Measurements from ENCODE around the gene C1orf174. TPM values are rescaled to one million over a fixed set of nuclear protein-coding genes. Genes with fewer than 3 reads are reported as not detected.
A peak's percentile ranks its signal among the peaks of the same experiment; 100 is the strongest.

C1orf174 gene
- total and polyA plus RNA-seq, 2 of the 13 experiments (the other 11 are each of a cell fraction or from before 2014, with no cell fraction given): 21.6 to 31.4 TPM

- TF ChIP-seq, protein P1, sequence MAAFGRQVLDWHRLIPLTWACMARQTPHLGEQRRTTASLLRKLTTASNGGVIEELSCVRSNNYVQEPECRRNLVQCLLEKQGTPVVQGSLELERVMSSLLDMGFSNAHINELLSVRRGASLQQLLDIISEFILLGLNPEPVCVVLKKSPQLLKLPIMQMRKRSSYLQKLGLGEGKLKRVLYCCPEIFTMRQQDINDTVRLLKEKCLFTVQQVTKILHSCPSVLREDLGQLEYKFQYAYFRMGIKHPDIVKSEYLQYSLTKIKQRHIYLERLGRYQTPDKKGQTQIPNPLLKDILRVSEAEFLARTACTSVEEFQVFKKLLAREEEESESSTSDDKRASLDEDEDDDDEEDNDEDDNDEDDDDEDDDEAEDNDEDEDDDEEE (CRISPR knock-in tag; IDR thresholded peaks at IDR 0.05): peak; percentile 80; the same call in 1 of the 2 replicates
- TF ChIP-seq MEF2D (CRISPR knock-in tag; IDR thresholded peaks at IDR 0.05) (no peak), TFE3 (CRISPR knock-in tag; IDR thresholded peaks at IDR 0.05) (no peak), ZNF33B (CRISPR knock-in tag; IDR thresholded peaks at IDR 0.05) (0 out of 2 replicates have a peak, but pooled peaks have one; percentile 23), ZFY (CRISPR knock-in tag; IDR thresholded peaks at IDR 0.05) (peak; percentile 87), CAMTA2 (CRISPR knock-in tag; IDR thresholded peaks at IDR 0.05; ENCODE audit: borderline replicate concordance) (no peak), ZNF501 (CRISPR knock-in tag; IDR thresholded peaks at IDR 0.05) (no peak), JUN (CRISPR knock-in tag; IDR thresholded peaks at IDR 0.05) (no peak), TSC22D2 (CRISPR knock-in tag; IDR thresholded peaks at IDR 0.05; ENCODE audit: borderline replicate concordance) (no peak), SOX13 (IDR thresholded peaks at IDR 0.05) (0 out of 2 replicates have a peak, but pooled peaks have one; percentile 4), SOX13 (CRISPR knock-in tag; conservative IDR thresholded peaks at IDR 0.05 in 1 of 2, IDR thresholded peaks at IDR 0.05 in 1 of 2) (no peak), MED8 (CRISPR knock-in tag; IDR thresholded peaks at IDR 0.05; ENCODE audit: insufficient replicate concordance) (peak; percentile 13), ARNTL (CRISPR knock-in tag; IDR thresholded peaks at IDR 0.05) (0 out of 2 replicates have a peak, but pooled peaks have one; percentile 24), HIVEP1 (CRISPR knock-in tag; IDR thresholded peaks at IDR 0.05) (peak; percentile 24; the same call in 1 of the 2 replicates), CBX1 (IDR thresholded peaks at IDR 0.05; ENCODE audit: low read depth) (peak; percentile 46), LCORL (IDR thresholded peaks at IDR 0.05) (no peak), LCORL (CRISPR knock-in tag; IDR thresholded peaks at IDR 0.05) (peak; percentile 30; the same call in 1 of the 2 replicates), THAP8 (CRISPR knock-in tag; IDR thresholded peaks at IDR 0.05; ENCODE audit: borderline replicate concordance) (peak; percentile 26; the same call in 1 of the 2 replicates), DNMT1 (CRISPR knock-in tag; IDR thresholded peaks at IDR 0.05) (no peak), ZNF841 (CRISPR knock-in tag; IDR thresholded peaks at IDR 0.05; ENCODE audit: borderline replicate concordance) (no peak), MXD1 (CRISPR knock-in tag; IDR thresholded peaks at IDR 0.05) (peak; percentile 56; the same call in 1 of the 2 replicates), ZNF337 (CRISPR knock-in tag; IDR thresholded peaks at IDR 0.05; ENCODE audit: borderline replicate concordance, low read depth) (peak; percentile 64; the same call in 1 of the 2 replicates)
- TF ChIP-seq, protein P2, sequence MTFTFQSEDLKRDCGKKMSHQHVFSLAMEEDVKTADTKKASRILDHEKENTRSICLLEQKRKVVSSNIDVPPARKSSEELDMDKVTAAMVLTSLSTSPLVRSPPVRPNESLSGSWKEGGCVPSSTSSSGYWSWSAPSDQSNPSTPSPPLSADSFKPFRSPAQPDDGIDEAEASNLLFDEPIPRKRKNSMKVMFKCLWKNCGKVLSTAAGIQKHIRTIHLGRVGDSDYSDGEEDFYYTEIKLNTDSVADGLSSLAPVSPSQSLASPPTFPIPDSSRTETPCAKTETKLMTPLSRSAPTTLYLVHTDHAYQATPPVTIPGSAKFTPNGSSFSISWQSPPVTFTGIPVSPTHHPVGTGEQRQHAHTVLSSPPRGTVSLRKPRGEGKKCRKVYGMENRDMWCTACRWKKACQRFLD (CRISPR knock-in tag; IDR thresholded peaks at IDR 0.05; ENCODE audit: borderline replicate concordance): 0 out of 2 replicates have a peak, but pooled peaks have one; percentile 27
- TF ChIP-seq, protein P3, sequence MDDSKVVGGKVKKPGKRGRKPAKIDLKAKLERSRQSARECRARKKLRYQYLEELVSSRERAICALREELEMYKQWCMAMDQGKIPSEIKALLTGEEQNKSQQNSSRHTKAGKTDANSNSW (CRISPR knock-in tag; IDR thresholded peaks at IDR 0.05; ENCODE audit: borderline replicate concordance): no peak
- TF ChIP-seq, protein P4, sequence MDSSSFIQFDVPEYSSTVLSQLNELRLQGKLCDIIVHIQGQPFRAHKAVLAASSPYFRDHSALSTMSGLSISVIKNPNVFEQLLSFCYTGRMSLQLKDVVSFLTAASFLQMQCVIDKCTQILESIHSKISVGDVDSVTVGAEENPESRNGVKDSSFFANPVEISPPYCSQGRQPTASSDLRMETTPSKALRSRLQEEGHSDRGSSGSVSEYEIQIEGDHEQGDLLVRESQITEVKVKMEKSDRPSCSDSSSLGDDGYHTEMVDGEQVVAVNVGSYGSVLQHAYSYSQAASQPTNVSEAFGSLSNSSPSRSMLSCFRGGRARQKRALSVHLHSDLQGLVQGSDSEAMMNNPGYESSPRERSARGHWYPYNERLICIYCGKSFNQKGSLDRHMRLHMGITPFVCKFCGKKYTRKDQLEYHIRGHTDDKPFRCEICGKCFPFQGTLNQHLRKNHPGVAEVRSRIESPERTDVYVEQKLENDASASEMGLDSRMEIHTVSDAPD (CRISPR knock-in tag; IDR thresholded peaks at IDR 0.05): no peak
Observed at GRCh38 chr1:3899754-3900149, 320 bp downstream of the C1orf174 start (continued).
